Astrocyte (in vitro differentiated cells and primary cell): ENCODE results near the gene BSN.

Experiments
- EZH2 ChIP-seq: IDR thresholded peaks from 2 replicates; pipeline ENCODE4 v1.6.1; 2012; ENCODE audit warnings: mild to moderate bottlenecking, low read length, inconsistent platforms; ENCODE audit not compliant: insufficient read depth
- TF ChIP-seq, protein P1 (sequence below): IDR thresholded peaks from 2 replicates; pipeline ENCODE4 v1.5.1; 2011; ENCODE audit warnings: low read depth, mild to moderate bottlenecking, inconsistent platforms, low read length, moderate library complexity; ENCODE audit not compliant: insufficient read depth

DNA sequence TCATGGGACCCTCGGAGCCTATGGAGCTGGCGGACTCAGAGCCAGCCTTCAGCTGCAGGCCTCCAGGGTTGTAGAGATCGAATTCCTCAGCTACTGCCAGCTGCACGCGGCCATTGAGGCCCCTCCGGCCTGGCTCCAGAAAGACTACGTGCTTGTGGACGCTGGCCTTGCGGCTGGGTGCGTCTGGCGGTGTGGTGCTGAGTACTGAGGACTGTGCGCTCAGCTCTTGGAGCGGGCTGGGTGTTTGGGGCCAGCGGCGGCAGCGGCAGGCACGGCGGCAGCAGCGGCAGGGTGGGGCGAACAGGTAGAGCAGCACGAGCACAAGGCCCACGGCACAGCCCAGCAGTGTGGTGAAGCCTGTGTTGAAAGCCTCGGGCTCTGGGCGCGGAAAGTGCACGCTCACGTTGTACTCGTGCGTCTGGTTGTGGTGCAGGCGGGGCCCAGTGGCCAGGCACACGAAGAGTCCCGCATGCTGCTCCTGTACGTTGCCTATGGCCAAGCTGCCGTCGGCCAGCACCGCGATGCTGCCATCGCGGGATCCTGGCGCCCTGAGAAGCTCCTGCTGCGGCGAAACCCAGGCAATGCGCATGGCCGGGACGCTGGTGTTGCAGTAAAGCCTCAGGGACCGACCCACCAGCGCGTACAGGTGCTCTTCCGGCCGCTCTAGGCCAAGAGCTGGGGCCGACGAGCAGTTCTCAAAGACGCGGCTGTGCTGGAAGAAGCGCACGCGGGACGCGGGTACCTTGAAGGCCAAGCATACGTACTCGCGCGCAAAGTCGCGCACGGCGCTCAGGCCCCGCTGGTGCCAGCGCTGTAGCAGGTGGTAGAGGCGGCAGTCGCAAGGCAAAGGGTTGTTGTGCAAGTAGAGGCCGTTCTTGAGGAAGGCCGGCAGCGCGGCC is 163.9 kb downstream of the BSN start:
- TF ChIP-seq, protein P1, sequence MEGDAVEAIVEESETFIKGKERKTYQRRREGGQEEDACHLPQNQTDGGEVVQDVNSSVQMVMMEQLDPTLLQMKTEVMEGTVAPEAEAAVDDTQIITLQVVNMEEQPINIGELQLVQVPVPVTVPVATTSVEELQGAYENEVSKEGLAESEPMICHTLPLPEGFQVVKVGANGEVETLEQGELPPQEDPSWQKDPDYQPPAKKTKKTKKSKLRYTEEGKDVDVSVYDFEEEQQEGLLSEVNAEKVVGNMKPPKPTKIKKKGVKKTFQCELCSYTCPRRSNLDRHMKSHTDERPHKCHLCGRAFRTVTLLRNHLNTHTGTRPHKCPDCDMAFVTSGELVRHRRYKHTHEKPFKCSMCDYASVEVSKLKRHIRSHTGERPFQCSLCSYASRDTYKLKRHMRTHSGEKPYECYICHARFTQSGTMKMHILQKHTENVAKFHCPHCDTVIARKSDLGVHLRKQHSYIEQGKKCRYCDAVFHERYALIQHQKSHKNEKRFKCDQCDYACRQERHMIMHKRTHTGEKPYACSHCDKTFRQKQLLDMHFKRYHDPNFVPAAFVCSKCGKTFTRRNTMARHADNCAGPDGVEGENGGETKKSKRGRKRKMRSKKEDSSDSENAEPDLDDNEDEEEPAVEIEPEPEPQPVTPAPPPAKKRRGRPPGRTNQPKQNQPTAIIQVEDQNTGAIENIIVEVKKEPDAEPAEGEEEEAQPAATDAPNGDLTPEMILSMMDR: no peak
- no peak for TF ChIP-seq EZH2
